Activated CD8-positive, alpha-beta memory T cell treated with anti-CD3 and anti-CD28 coated beads for 24 hours (primary cell): Measurements from ENCODE around the gene TEKT3.

ENCODE experiments used
- DNase-seq: peaks from one replicate; pipeline ENCODE4 v3.0.0-alpha.2; 2020

The TEKT3 gene

DNA sequence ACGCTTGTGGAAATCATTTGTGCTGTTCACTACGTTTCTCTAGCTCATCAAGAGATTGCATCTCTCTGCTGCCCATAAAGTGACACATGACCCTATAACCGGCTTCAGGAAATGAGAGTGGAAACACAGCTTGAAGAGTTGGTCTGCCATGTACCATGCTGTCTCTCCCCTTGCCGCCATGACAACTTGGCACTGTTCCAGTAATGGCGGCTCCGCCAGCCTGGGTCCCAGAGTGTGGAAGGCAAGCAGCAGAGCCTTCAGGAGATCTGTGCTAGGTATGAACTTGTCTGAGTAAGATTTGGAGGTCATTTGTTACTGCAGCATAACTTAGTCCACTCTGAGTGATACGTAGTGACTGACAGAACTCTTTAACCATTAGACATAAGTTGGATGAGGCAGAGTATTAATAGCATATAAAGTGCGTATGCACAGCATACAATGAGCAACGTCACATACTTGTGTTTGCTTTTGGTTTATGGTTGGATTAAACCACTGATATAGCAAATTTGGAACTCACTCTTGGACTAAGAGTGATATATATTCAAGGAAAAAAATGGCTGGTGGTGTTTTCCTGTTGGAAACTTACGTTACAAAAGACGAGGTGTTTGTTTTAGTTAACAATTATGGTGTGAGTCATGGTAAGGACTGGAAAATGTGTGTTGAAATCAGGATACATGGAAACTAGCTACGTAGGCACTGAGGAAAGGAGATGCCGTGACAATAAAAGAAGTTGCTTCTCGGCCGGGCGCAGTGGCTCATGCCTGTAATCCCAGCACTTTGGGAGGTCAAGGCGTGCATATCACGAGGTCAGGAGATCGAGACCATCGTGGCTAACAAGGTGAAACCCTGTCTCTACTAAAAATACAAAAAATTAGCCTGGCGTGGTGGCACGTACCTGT lies 51.9 kb downstream of the TEKT3 start:
- DNase-seq: no peak

DNA sequence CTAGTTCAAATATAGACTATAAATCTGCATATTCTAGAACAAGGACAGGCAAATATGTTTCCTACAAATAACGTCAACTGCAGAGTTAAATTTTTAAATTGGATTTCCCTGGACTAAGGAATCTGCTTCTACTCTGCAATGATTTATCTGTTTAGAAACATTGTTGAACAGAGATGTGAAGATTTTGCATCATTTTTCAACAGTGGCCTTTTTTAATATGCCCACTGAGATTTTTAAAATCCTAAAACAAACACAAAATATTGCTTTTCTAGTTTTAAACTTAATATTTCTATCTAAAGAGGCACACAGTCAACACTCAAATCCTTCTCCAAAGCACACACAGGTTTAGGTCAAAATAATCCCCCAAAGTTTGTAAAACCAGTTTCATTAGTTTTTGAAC lies 52.5 kb downstream of the TEKT3 start:
- no peak for DNase-seq

DNA sequence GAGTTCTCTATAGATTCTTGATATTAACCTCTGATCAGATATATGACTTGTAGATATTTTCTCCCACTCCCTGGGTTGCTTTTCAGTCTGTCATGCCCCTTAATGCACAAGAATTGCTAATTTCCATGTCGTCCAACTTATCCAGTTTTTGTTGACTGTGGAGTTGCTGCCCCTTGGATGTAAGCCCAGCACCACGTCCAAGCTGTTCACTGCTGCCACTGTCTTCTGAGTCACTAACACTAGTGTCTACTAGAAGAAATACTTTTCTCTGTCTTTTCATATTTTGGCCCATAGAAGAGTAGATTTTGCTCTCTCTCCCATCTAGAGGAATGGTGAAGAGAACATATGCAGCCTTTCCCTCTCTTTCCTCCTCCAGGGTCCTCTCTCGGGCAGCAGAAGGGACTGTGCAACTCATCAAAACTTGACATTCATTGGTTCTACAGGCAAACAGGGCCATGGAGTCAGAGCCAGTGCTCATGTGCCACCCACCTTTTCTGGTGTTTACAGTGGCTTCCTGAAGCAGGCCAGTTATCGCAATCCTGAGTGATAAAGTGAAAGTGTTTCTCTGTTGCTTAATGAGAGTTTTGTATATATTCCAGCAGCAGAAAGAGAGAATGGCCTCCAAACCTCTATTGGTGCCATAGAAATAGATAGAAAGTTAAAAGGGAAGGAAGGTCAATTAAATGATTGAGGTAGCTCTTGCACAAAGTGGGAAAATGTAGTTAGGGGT lies 53.7 kb downstream of the TEKT3 start:
- no peak for DNase-seq

DNA sequence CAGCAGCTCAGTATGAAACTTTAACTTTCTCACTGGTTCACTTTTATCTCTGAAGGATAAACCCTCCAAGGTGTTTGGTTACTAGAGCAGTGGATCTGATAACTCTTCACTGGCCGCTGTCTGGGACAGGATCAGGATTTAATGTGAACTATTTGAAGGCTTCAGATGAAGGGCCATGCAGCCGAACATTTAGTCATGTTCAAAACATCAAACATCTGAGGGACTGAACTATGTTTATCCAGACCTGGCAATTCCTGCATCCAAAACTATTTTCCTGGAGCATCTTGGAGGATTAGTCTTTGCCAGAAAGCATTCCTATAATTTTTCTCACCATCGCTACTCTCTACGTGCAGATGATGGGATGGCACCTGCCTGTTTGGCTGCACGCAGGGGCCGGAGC lies 55.9 kb downstream of the TEKT3 start:
- no peak for DNase-seq

GRCh38 chr17:15284537-15284936 lies 56.9 kb downstream of the TEKT3 start:
- DNase-seq: no peak

GRCh38 chr17:15284107-15284506 lies 57.3 kb downstream of the TEKT3 start:
- DNase-seq: no peak

DNA sequence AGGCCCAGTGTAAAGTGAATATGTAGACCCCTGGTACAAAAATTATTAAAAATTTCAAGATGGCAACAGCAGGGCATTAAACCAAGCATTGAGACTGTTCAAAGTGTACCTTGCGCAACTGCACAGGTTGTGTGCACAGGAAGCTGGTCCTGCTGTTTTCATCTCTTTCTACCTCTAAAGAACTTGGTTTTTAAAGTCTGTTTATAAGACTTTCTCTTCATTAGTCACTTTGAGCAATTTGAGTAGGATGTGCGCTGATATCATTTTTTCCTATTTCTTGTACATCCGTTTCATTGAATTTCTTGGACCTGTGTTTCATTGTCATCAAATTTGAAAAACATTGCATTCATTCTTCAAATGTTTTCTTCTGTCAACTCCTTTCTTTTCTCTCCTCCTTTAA lies 59.5 kb downstream of the TEKT3 start:
- DNase-seq: no peak

- DNase-seq: no peak
These were observed 62.4 kb downstream of the TEKT3 start for GRCh38 chr17:15278924-15279477.

DNA sequence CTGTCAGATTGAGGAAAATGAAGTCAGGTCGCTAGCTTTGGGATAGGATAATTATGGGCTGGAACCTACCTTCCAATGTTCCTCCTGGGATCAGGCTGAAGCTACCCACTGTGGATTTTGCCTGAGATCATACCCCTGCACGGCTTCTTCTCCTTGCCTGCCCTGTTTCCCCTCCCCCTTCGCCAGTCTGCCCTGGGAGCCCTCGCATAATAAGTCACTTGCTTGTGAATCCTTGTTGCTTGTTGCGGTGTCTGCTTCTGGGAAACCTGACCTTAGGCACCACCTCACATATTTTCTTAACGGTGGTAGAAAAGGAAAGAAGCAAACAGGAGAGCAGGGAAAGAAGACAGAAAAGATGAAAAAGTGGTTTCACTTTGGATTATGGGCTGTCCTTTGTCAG lies 63.0 kb downstream of the TEKT3 start:
- DNase-seq: no peak

DNA sequence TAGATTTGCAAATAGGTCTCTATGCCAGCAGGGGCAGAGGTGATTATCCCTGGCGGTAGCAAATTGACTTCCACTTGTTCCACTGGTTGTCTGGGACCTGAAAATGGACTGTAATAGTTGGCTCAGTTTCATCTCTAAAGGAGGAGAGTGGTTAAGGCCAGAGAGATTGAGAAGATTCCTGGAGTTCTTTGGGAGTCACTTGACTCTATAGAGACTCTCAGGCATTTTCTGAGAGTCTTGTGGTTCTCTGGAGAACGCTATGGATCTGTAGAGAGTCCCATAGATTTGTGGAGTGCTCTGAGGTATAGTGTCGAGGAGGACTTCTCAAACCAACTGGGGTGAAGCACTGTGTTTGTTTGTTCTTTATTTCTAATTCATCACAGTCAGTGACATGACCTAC lies 67.4 kb downstream of the TEKT3 start:
- DNase-seq: no peak

- no peak for DNase-seq
These were observed 68.1 kb downstream of the TEKT3 start for GRCh38 chr17:15273141-15273793.

DNA sequence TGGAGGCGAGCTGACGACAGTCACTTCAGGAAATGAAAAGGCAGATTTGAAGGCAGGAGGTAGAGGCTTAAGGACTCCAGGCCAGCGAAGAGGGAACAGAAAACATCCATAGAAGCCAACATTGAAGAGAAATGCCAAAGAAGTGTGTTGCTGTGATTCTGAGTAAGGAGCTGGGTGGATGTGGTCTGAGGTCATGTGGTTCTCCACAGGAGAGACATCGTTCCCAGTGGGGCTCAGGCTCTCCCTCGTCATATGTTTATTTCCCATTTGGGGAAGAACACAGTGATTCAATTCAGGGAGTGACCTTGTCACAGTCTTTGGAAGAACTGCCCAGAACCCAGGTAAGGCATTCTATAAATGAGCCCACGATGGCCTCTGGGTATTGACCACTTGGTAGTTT lies 69.7 kb downstream of the TEKT3 start:
- DNase-seq: no peak

GRCh38 chr17:15270628-15271381 lies 70.6 kb downstream of the TEKT3 start:
- no peak for DNase-seq

- DNase-seq: no peak
These were observed 71.7 kb downstream of the TEKT3 start for GRCh38 chr17:15269780-15270089.

DNA sequence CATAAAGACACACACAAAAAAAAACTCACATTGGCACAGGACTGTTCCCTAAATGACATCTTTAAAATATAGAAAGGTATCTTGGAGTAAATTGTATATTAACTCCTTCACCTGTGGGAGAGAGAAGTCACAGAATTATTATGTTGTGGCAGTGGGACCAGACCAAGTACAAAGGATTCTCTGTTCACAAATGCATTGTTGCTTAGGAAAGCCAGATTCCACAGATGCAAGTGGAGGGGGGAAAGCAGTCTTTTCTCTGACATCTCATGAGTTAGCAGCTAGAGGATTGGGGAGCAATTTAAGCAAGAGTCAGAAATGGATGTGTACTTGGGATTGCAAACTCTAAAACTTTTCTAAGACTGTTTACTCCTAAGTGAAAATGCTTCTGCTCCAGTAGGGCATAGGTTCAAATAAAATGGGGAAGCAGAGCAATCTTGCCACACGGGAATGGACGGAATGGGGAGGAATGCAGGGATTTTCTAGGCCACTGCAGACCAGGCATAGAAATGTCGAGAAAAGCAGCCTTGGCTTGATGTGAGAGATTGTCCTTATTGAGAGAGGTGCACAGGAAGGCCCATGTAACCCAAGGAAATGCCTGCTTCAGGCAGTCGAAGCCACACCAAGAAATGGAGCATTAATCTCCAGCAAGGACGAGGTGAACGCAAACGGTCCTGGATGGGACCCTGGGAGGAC lies 72.2 kb downstream of the TEKT3 start:
- DNase-seq: no peak

DNA sequence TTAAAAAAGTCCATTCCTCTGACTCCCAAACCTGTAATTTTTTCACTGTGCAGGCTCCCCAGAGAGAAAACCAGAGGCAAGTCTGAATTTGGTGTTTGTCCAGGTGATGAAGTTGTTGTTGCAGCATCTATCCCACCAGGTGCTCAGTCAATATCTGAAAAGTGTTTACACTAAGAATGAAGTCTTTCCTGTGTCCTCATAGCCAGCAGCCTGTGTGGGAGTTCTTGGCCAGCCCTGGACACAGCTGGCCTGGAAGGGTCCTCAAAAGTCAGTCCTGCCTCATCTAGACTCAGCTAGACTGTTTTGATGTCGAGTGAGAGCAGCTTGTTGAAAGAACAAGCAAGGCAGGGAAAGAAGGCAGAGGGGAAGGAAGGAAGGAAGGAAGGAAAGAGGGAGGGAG lies 72.9 kb downstream of the TEKT3 start:
- DNase-seq: no peak

DNA sequence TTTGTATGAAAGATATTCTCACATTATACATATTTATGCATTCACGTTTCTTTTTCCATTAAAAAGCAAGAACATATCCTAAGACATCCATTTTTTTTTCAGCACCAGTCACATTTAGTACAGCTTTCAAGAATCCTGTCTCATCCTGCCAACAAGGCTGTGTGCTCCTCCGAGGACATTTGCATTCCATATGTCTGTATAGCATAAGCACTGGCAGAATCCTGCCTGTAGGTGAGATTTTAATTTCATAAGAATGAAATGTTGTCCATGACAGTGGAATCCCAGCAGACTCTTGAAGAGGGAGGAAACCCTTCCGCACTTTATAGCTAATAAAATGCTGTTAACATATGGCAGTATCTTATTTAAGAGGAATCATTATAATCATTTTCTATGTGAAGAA lies 73.4 kb downstream of the TEKT3 start:
- DNase-seq: no peak

GRCh38 chr17:15266325-15267125 lies 74.9 kb downstream of the TEKT3 start:
- no peak for DNase-seq

DNA sequence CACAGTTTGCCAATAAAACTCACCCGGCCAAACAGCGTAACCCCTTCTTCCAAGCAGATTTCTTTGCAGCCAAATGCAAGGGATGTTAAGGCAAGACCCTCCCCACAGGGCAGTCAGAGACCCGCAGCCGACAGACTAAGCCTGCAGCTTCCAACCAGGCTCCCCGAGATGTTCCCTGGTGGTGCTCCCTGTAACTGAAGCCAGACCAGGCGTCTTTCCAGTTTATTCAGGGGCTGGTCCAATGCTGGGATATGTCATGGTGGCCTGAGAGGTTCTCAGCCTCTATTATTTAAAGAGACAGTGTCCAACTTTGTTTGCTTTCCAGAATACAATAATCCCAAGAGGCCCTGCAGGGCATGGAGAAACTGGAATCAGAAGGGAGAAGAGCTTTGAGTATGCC lies 76.3 kb downstream of the TEKT3 start, which contains the start of gene PMP22:
Gene PMP22, minus strand, starts transcription at position 196 of the 400 bp plus-strand sequence. CDS start 4,599 bp downstream, outside the sequence.
- no peak for DNase-seq

- no peak for DNase-seq
These were observed 76.9 kb downstream of the TEKT3 start for GRCh38 chr17:15264542-15264941.

GRCh38 chr17:15263680-15264079 lies 77.7 kb downstream of the TEKT3 start:
- no peak for DNase-seq
